Measurements from ENCODE around the gene CNOT2. TPM values are rescaled to one million over a fixed set of nuclear protein-coding genes. Genes with fewer than 3 reads are reported as not detected.

CNOT2 gene
- total RNA-seq, 2 experiments from 2014 or later = 93.3 to 95.3 TPM

DNA sequence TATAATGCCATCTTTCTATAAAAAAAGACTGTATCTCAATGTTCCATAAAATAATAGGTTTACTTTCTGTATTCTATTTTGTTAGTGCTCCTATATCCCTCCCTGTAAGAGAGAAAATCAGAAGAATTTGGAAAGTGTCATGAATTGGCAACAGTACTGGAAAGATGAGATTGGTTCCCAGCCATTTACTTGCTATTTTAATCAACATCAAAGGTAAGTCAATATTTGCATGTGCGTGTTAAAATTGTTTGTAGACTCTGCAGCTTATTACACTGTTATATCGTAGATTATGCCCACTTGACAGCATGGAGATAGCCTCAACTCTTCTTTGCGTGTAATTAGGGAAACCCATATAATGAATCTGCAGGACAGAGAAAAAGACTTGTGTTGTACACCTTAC lies 156.9 kb downstream of the CNOT2 start:
- H3K27ac Mint-ChIP-seq = no peak overlapping the region
- POLR2A ChIA-PET = no interaction called here
- no peaks in the 10 kb centered on the region for H3K4me1 Mint-ChIP-seq
- H3K36me3 Mint-ChIP-seq = peaks cover 4% of the 10 kb centered on the region
- ATAC-seq (ENCODE audit: low read depth) = no peak
- H3K9me3 Mint-ChIP-seq = peaks cover 1% of the 10 kb centered on the region
- no peaks in the 10 kb centered on the region for H3K27me3 Mint-ChIP-seq
- DNase-seq = no peak
- H3K4me3 Mint-ChIP-seq = no peak overlapping the region

GRCh38 chr12:70402597-70402996 lies 159.4 kb downstream of the CNOT2 start:
- ATAC-seq (ENCODE audit: low read depth) = no peak
- H3K9me3 Mint-ChIP-seq = peaks cover 1% of the 10 kb centered on the region
- no peak overlapping the region for H3K27ac Mint-ChIP-seq
- no peaks in the 10 kb centered on the region for H3K4me1 Mint-ChIP-seq
- no peaks in the 10 kb centered on the region for H3K27me3 Mint-ChIP-seq
- H3K36me3 Mint-ChIP-seq = peaks cover 4% of the 10 kb centered on the region
- H3K4me3 Mint-ChIP-seq = no peak overlapping the region
- POLR2A ChIA-PET = no interaction called here
- no peak for DNase-seq

- H3K4me1 Mint-ChIP-seq = no peaks in the 10 kb centered on the region
- DNase-seq = no peak
- H3K9me3 Mint-ChIP-seq = peaks cover 1% of the 10 kb centered on the region
- no peak overlapping the region for H3K4me3 Mint-ChIP-seq
- H3K36me3 Mint-ChIP-seq = peaks cover 4% of the 10 kb centered on the region
- ATAC-seq (ENCODE audit: low read depth) = no peak
- POLR2A ChIA-PET = no interaction called here
- H3K27ac Mint-ChIP-seq = no peak overlapping the region
- H3K27me3 Mint-ChIP-seq = no peaks in the 10 kb centered on the region
Measured at GRCh38 chr12:70403826-70404225, 160.6 kb downstream of the CNOT2 start.

Other genes with a start within 250 kb of the CNOT2 start
- gene KCNMB4, start 122.9 kb downstream of the CNOT2 start, total RNA-seq = 1 to 10 TPM in 1 of 2 experiments, under 1 TPM in 1; 0.74 to 1.4 TPM